ENCODE results near the gene PANX3. TPM values are rescaled to one million over a fixed set of nuclear protein-coding genes. Genes with fewer than 3 reads are reported as not detected.

The PANX3 gene
- total and polyA plus RNA-seq, 9 of the 15 experiments (the other 6 are each of a cell fraction or from before 2014, with no cell fraction given), result 0.09 to 0.69 (median 0.39) TPM

DNA sequence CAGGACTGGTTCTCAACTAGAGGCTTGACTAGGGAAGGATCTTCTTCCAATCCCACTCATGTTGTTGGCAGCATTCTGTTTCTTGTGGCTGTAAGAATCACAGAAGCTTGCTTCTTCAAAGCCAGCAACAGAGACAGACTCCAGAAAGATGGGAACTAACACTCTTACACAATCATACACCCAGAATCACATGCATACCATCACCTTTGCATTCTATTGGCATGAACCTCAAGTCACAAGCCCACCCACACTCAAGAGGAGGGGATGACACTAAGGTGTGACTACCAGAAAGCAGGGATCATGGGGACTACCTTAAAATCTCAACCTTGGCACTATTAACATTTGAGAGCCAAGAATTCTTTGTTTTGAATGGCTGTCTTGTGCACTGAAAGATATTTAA is 13.6 kb upstream of the PANX3 start:
- Histone ChIP-seq H3K9me1 (ENCODE audit: control insufficient read depth, insufficient read depth, low read length) (no peaks in the 10 kb centered on the region), H3K4me1 (replicated peaks in 1 of 2; ENCODE audit: control insufficient read depth in 2 of 2, insufficient read depth in 2 of 2, low read length in 2 of 2) (no peaks in the 10 kb centered on the region; a peak in 1 of 5 replicates), H3K79me2 (ENCODE audit: control insufficient read depth, insufficient read depth, low read length) (no peaks in the 10 kb centered on the region), H3K36me3 (ENCODE audit: control insufficient read depth, insufficient read depth, low read length) (no peaks in the 10 kb centered on the region), H3K9me3 (replicated peaks; ENCODE audit: control insufficient read depth, insufficient read depth, low read depth, low read length) (no peaks in the 10 kb centered on the region), H3K4me2 (ENCODE audit: insufficient read depth, low read length) (no peak overlapping the region), H3K9ac (ENCODE audit: insufficient read depth in 1 of 2, low read depth in 2 of 2, low read length in 2 of 2) (no peak overlapping the region), H4K20me1 (replicated peaks; ENCODE audit: control insufficient read depth, insufficient read depth, low read length) (no peaks in the 10 kb centered on the region), H3K27me3 (ENCODE audit: control insufficient read depth in 2 of 2, insufficient read depth in 2 of 2, low read length in 2 of 2) (peaks cover 0 to 3% of the 10 kb centered on the region in 2 experiments; a peak in 2 of 5 replicates), H3K27ac (ENCODE audit: extremely low read depth, low read depth, low read length) (no peak overlapping the region), H3K4me3 (no peak overlapping the region), H2AFZ (ENCODE audit: low read depth, low read length) (no peak overlapping the region)
- DNase-seq (ENCODE audit: extremely low read depth in 1 of 4, low spot score in 3 of 4) (no peak), FAIRE-seq (no peak), ATAC-seq (no peak)
- ChIA-PET CTCF (ENCODE audit: low intra/inter-chr PET ratio) (no interaction called here), POLR2A (no interaction called here)
- intact Hi-C loops (cut with micrococcal nuclease), result no loop called here
- BruUV-seq (replicated peaks), result no TSS peak
- TF ChIP-seq KLF16 (IDR thresholded peaks at IDR 0.05), result no peak
- TF ChIP-seq ZNF140 (CRISPR knock-in tag; IDR thresholded peaks at IDR 0.05), result no peak
- no peak for TF ChIP-seq DDX20 (tag; IDR thresholded peaks at IDR 0.05; ENCODE audit: low read depth)
- no peak for TF ChIP-seq ZNF699 (CRISPR knock-in tag; IDR thresholded peaks at IDR 0.05; ENCODE audit: insufficient replicate concordance)
- in situ Hi-C loops (cut with MboI), result loop anchor here (25.0 kb wide), 1 partner anchor 535 kb away; no protein-coding TSS in a partner anchor

DNA sequence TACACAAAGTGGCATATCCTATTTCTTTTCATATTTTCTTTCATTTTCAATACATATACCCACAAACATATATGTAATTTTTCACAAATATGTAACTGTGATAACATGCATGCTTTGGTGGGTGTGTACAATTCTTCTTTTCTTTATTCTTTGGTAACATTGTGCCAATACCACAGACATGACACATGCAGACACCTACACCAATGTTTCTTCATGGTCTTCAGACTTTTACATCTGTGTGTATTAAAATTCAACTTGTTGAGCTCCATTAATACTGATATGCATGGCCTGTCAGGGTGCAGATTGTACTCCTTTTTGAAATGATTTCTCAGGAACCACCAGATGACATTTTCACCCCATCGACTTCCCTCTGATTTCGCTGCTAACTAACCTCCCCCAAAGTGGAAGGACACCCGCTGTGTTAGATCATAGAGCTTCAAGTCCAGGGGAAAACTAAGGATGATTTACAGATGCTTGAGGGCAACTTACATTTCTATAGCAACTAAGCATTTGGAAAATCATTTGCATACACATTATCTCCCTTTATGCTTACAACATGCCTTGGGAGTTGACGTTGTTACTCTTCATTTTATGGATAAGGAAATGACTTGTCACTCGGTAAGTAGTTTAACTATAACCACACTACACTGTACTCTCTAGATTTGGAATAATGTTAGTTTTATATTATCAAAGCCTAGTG is 10.5 kb upstream of the PANX3 start:
- H4K20me1 ChIP-seq (replicated peaks; ENCODE audit: control insufficient read depth, insufficient read depth, low read length), result no peaks in the 10 kb centered on the region
- H3K27ac ChIP-seq (ENCODE audit: extremely low read depth, low read depth, low read length), result no peak overlapping the region
- no peaks in the 10 kb centered on the region for H3K79me2 ChIP-seq (ENCODE audit: control insufficient read depth, insufficient read depth, low read length)
- FAIRE-seq, result no peak
- intact Hi-C loops (cut with micrococcal nuclease), result no loop called here
- no peak overlapping the region for H3K4me2 ChIP-seq (ENCODE audit: insufficient read depth, low read length)
- no peaks in the 10 kb centered on the region for H3K9me1 ChIP-seq (ENCODE audit: control insufficient read depth, insufficient read depth, low read length)
- no peaks in the 10 kb centered on the region for H3K9me3 ChIP-seq (replicated peaks; ENCODE audit: control insufficient read depth, insufficient read depth, low read depth, low read length)
- H3K9ac ChIP-seq (ENCODE audit: insufficient read depth in 1 of 2, low read depth in 2 of 2, low read length in 2 of 2), result no peak overlapping the region
- no peak for DNase-seq (ENCODE audit: extremely low read depth in 1 of 4, low spot score in 3 of 4)
- H3K4me3 ChIP-seq, result no peak overlapping the region
- ChIA-PET POLR2A (interaction anchor here (0.7 to 1.0 kb wide), 3 partner anchors 48 to 161 kb away, joined by 3 to 4 read pairs (median 3); no protein-coding TSS in a partner anchor), CTCF (ENCODE audit: low intra/inter-chr PET ratio) (no interaction called here)
- WGBS (ENCODE audit: insufficient coverage, low coverage, missing lambda C conversion rate), result 1% methylated on average over 5 of the region's 5 CpGs
- BruUV-seq (replicated peaks), result no TSS peak
- no peak overlapping the region for H2AFZ ChIP-seq (ENCODE audit: low read depth, low read length)
- in situ Hi-C loops (cut with MboI), result no loop called here
- no peaks in the 10 kb centered on the region; a peak in 1 of 5 replicates for H3K4me1 ChIP-seq (replicated peaks in 1 of 2; ENCODE audit: control insufficient read depth in 2 of 2, insufficient read depth in 2 of 2, low read length in 2 of 2)
- H3K36me3 ChIP-seq (ENCODE audit: control insufficient read depth, insufficient read depth, low read length), result no peaks in the 10 kb centered on the region
- H3K27me3 ChIP-seq (ENCODE audit: control insufficient read depth in 2 of 2, insufficient read depth in 2 of 2, low read length in 2 of 2), result no peaks in the 10 kb centered on the region
- ATAC-seq, result no peak
- 0 out of 2 replicates have a peak, but pooled peaks have one; percentile 34 for TF ChIP-seq ZNF175 (CRISPR knock-in tag; IDR thresholded peaks at IDR 0.05; ENCODE audit: low read depth)
- TF ChIP-seq, protein P1, sequence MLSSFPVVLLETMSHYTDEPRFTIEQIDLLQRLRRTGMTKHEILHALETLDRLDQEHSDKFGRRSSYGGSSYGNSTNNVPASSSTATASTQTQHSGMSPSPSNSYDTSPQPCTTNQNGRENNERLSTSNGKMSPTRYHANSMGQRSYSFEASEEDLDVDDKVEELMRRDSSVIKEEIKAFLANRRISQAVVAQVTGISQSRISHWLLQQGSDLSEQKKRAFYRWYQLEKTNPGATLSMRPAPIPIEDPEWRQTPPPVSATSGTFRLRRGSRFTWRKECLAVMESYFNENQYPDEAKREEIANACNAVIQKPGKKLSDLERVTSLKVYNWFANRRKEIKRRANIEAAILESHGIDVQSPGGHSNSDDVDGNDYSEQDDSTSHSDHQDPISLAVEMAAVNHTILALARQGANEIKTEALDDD (IDR thresholded peaks at IDR 0.05), result peak; percentile 72
- TF ChIP-seq MEIS2 (IDR thresholded peaks at IDR 0.05; ENCODE audit: partially characterized antibody), result peak; percentile 19
- TF ChIP-seq, protein P2, sequence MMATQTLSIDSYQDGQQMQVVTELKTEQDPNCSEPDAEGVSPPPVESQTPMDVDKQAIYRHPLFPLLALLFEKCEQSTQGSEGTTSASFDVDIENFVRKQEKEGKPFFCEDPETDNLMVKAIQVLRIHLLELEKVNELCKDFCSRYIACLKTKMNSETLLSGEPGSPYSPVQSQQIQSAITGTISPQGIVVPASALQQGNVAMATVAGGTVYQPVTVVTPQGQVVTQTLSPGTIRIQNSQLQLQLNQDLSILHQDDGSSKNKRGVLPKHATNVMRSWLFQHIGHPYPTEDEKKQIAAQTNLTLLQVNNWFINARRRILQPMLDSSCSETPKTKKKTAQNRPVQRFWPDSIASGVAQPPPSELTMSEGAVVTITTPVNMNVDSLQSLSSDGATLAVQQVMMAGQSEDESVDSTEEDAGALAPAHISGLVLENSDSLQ (IDR thresholded peaks at IDR 0.05), result 0 out of 2 replicates have a peak, but pooled peaks have one; percentile 6
- TF ChIP-seq, protein P3, sequence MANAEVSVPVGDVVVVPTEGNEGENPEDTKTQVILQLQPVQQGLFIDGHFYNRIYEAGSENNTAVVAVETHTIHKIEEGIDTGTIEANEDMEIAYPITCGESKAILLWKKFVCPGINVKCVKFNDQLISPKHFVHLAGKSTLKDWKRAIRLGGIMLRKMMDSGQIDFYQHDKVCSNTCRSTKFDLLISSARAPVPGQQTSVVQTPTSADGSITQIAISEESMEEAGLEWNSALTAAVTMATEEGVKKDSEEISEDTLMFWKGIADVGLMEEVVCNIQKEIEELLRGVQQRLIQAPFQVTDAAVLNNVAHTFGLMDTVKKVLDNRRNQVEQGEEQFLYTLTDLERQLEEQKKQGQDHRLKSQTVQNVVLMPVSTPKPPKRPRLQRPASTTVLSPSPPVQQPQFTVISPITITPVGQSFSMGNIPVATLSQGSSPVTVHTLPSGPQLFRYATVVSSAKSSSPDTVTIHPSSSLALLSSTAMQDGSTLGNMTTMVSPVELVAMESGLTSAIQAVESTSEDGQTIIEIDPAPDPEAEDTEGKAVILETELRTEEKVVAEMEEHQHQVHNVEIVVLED (CRISPR knock-in tag; IDR thresholded peaks at IDR 0.05), result no peak

Measured in K562 (cell line).